HepG2 (cell line): ENCODE measurements around the gene BRSK2. TPM values are rescaled to one million over a fixed set of nuclear protein-coding genes. Genes with fewer than 3 reads are reported as not detected.

Experiments
- AFF4 ChIP-seq: sonication (generic); formaldehyde crosslinking; IDR thresholded peaks from 2 replicates; pipeline ENCODE4 v1.4.0; 2020; ENCODE audit warnings: missing genetic modification reagents
- CC2D1A ChIP-seq: sonication (generic); formaldehyde crosslinking; IDR thresholded peaks from 2 replicates; pipeline ENCODE4 v1.8.1; 2023; ENCODE audit warnings: mild to moderate bottlenecking, missing genetic modification reagents
- DRAP1 ChIP-seq: IDR thresholded peaks from 2 replicates; pipeline ENCODE4 v1.6.1; 2016; ENCODE audit warnings: missing genetic modification reagents, missing compliant biosample characterization
- FLYWCH1 ChIP-seq: sonication (generic); formaldehyde crosslinking; IDR thresholded peaks from 2 replicates; pipeline ENCODE4 v1.8.1; 2023; ENCODE audit warnings: mild to moderate bottlenecking, missing genetic modification reagents
- FOXK1 ChIP-seq: sonication (generic); formaldehyde crosslinking; IDR thresholded peaks from 2 replicates; pipeline ENCODE4 v1.4.0; 2020; ENCODE audit warnings: low read depth, missing genetic modification reagents, borderline replicate concordance
- MED13 ChIP-seq: sonication (generic); formaldehyde crosslinking; IDR thresholded peaks from 2 replicates; pipeline ENCODE4 v1.5.0; 2020; ENCODE audit warnings: missing genetic modification reagents
- PITX1 ChIP-seq: sonication (generic); formaldehyde crosslinking; IDR thresholded peaks from 2 replicates; pipeline ENCODE4 v1.5.1; 2020; ENCODE audit warnings: mild to moderate bottlenecking, missing genetic modification reagents
- RAD51 ChIP-seq: fragments of 450-650 bp; IDR thresholded peaks from 2 replicates; pipeline ENCODE4 v1.6.1; 2016; ENCODE audit warnings: borderline replicate concordance
- RFX3 ChIP-seq: IDR thresholded peaks from 2 replicates; pipeline ENCODE4 v1.6.1; 2016; ENCODE audit warnings: missing biosample characterization, missing genetic modification reagents
- TBX3 ChIP-seq: fragments of 450-650 bp; IDR thresholded peaks from 2 replicates; pipeline ENCODE4 v1.6.1; 2017; ENCODE audit warnings: antibody characterized with exemption, mild to moderate bottlenecking, inconsistent platforms, borderline replicate concordance
- ZHX1 ChIP-seq: sonication (generic); formaldehyde crosslinking; IDR thresholded peaks from 2 replicates; pipeline ENCODE4 v1.8.1; 2022; ENCODE audit warnings: low read depth, mild to moderate bottlenecking, missing genetic modification reagents
- ZIK1 ChIP-seq: sonication (generic); formaldehyde crosslinking; IDR thresholded peaks from 2 replicates; pipeline ENCODE4 v1.5.0; 2020; ENCODE audit warnings: mild to moderate bottlenecking, low read depth, missing genetic modification reagents, borderline replicate concordance
- ZNF207 ChIP-seq: fragments of 450-650 bp; IDR thresholded peaks from 2 replicates; pipeline ENCODE4 v1.6.1; 2016; ENCODE audit warnings: antibody characterized with exemption, borderline replicate concordance
- ZNF549 ChIP-seq: sonication (generic); formaldehyde crosslinking; IDR thresholded peaks from 2 replicates; pipeline ENCODE4 v1.5.0; 2020; ENCODE audit warnings: missing genetic modification reagents
- ZNF552 ChIP-seq: sonication (generic); formaldehyde crosslinking; IDR thresholded peaks from 2 replicates; pipeline ENCODE4 v1.9.0; 2022; ENCODE audit warnings: missing genetic modification reagents, mild to moderate bottlenecking, borderline replicate concordance
- ZNF577 ChIP-seq: sonication (generic); formaldehyde crosslinking; IDR thresholded peaks from 2 replicates; pipeline ENCODE4 v1.4.0; 2020; ENCODE audit warnings: mild to moderate bottlenecking, low read depth, missing genetic modification reagents, borderline replicate concordance
- ZSCAN30 ChIP-seq: sonication (generic); formaldehyde crosslinking; IDR thresholded peaks from 2 replicates; pipeline ENCODE4 v1.5.0; 2020; ENCODE audit warnings: mild to moderate bottlenecking, missing genetic modification reagents
- polyA plus RNA-seq, 8 experiments: library from polyadenylated mRNA; depleted of rRNA in 3 of 8; stranded (reverse) in 7 of 8; unstranded in 1 of 8; fragments of >200 nt; fragmentation: Illumina TruSeq in 4 of 8; extraction: Trizol in 4 of 8; gene quantifications; 2 replicates each; pipeline versions ENCODE4 v1.2.1 to v1.2.3, GENCODE V29; 2011 to 2016; ENCODE audit warnings: low read depth in 4 of 8, missing spikeins in 1 of 8, mixed read lengths in 1 of 8; ENCODE audit not compliant: insufficient read depth in 1 of 8
- total RNA-seq, 5 experiments: library from RNA; depleted of rRNA; stranded (reverse); fragments of >200 nt; fragmentation: Illumina TruSeq; extraction: Trizol; gene quantifications; 2 replicates each; pipeline ENCODE4 v1.2.3, GENCODE V29; 2016; ENCODE audit warnings: low read depth in 1 of 5
- TF ChIP-seq, protein P1 (sequence below): sonication (generic); formaldehyde crosslinking; IDR thresholded peaks from 2 replicates; pipeline ENCODE4 v1.4.0; 2020; ENCODE audit warnings: missing genetic modification reagents
- TF ChIP-seq, protein P2 (sequence below): IDR thresholded peaks from 2 replicates; pipeline ENCODE4 v1.6.1; 2016

Gene BRSK2
- total and polyA plus RNA-seq, 2 of the 13 experiments (the other 11 are each of a cell fraction or from before 2014, with no cell fraction given), result 0.74 to 1.1 TPM

DNA sequence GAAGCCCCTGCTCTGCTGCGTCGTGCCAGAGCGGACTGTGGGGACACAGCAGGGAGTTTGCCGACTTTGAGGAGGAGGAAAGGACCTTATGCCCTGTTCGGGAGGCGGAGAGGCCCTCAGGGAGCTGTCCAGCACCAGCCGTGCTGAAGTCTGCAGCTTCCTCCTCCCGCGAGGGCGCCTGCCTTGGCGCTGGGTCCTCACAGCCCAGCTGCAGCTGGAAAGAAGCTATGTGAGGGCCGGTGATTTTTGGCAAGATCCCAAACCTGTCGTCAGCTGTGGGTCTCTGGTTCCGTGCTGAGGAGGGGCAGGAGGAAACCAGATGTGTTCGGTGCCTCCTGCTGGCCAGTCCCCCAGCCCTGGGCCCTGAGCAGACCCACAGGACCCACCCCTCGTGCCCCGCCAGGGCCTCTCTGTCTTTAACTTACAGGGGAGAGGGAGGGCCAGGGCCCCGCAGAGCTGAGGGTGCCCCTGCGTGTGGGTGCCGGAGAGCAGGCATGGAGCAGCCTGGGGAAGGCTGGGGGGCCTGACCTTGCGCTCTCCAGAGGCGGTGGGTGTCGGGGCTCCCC, 12.0 kb downstream of the BRSK2 start (continued):
- TF ChIP-seq ZHX1 (no peak; the same call in 1 of the 2 replicates), ZNF207 (no peak), RAD51 (no peak), MED13 (CRISPR knock-in tag) (0 out of 2 replicates have a peak, but pooled peaks have one; percentile 32), FLYWCH1 (no peak), CC2D1A (CRISPR knock-in tag) (no peak), ZSCAN30 (CRISPR knock-in tag) (no peak), TBX3 (no peak), ZNF552 (CRISPR knock-in tag) (no peak), ZIK1 (CRISPR knock-in tag) (0 out of 2 replicates have a peak, but pooled peaks have one; percentile 40), DRAP1 (CRISPR knock-in tag) (no peak), AFF4 (no peak), PITX1 (CRISPR knock-in tag) (peak; percentile 45; the same call in 1 of the 2 replicates), ZNF577 (CRISPR knock-in tag) (no peak), RFX3 (CRISPR knock-in tag) (no peak), FOXK1 (CRISPR knock-in tag) (peak; percentile 56; the same call in 1 of the 2 replicates), ZNF549 (CRISPR knock-in tag) (no peak)
- TF ChIP-seq, protein P1, sequence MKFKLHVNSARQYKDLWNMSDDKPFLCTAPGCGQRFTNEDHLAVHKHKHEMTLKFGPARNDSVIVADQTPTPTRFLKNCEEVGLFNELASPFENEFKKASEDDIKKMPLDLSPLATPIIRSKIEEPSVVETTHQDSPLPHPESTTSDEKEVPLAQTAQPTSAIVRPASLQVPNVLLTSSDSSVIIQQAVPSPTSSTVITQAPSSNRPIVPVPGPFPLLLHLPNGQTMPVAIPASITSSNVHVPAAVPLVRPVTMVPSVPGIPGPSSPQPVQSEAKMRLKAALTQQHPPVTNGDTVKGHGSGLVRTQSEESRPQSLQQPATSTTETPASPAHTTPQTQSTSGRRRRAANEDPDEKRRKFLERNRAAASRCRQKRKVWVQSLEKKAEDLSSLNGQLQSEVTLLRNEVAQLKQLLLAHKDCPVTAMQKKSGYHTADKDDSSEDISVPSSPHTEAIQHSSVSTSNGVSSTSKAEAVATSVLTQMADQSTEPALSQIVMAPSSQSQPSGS (CRISPR knock-in tag), result peak; percentile 62; the same call in 1 of the 2 replicates
- TF ChIP-seq, protein P2, sequence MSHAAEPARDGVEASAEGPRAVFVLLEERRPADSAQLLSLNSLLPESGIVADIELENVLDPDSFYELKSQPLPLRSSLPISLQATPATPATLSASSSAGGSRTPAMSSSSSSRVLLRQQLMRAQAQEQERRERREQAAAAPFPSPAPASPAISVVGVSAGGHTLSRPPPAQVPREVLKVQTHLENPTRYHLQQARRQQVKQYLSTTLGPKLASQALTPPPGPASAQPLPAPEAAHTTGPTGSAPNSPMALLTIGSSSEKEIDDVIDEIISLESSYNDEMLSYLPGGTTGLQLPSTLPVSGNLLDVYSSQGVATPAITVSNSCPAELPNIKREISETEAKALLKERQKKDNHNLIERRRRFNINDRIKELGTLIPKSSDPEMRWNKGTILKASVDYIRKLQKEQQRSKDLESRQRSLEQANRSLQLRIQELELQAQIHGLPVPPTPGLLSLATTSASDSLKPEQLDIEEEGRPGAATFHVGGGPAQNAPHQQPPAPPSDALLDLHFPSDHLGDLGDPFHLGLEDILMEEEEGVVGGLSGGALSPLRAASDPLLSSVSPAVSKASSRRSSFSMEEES (CRISPR knock-in tag), result peak; percentile 66; the same call in 1 of the 2 replicates
